HG02981 (cell line): ENCODE measurements around the gene COLEC11.
"Not testable (repeated sequence)": the region's sequence is repeated elsewhere in the genome, so short reads cannot be mapped to it uniquely, and the experiment has no call there.

Experiments
- ATAC-seq: cut with Tn5 transposase; IDR thresholded peaks from one replicate; pipeline ENCODE4 v1.9.1; 2021; ENCODE audit warnings: mild to moderate bottlenecking, moderate library complexity; ENCODE audit not compliant: unreplicated experiment

Gene COLEC11

DNA sequence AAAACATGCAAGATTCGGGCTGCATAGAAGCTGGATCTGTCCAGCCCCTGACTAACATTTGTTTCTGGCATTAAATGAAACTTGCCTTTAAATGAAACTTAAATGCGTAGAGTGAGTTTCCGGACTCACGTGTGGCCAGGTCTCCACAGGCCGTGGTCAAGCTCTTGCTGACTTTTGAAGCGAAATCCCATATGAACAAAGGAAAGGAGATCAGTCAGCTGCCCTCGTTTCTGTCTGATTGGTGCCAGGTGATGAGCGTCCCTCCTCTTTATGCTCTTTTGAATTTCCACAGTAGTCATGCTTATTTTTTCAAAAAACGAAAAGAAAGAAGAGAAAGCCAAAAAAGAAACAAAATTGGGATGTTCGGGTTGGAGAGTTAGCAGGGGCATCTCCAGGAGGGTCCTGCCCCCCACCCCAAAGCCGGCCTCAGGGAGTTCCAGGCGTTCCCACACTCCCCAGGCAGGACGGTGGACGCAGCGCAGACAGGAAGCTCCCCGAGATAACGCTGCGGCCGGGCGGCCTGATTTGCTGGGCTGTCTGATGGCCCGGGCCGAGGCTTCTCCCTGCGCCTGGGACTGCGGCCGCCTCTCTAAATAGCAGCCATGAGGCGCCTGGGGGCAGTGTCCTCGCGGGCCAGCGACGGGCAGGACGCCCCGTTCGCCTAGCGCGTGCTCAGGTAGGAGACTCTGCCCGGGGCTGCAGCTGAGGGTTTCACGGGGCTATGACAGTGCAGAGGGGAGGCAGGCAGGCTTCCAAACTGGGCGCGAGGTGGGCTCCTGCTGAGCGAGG is at the start of gene COLEC11:
Gene COLEC11, plus strand, starts transcription at position 620 of the 789 bp plus-strand sequence. CDS start 9,229 bp downstream, outside the sequence.
- no peak for ATAC-seq

DNA sequence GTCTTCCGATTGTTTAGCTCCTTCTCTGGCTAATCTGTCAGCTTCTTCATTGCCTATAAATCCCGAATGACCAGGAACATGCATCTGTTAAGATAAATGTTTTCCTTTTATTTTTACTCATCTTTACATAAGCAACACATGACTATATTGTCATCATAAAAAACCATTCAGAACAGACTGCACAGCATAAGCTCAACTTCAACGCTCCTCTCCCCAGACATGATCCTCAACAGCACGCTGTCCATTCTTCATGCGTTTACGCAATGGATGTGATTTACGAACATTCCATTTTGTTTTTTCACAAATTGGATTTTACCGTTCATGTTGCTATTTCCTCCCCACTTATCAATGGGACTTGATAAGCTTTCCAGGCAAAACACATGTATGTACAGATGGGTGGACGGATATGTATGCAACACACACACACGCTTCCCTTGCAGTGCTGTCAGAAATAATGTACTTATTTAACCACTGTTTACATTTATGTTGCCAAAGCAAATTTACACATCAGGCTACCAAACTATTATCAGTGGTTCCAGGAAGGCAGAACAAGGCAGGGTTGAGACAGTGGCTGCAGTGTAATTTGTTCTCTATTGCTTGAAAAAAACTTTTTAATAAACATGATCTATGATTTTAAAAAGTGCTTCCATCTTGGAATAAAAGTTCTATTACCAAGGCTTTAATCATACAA is 49.0 kb upstream of the COLEC11 start:
- ATAC-seq = no peak

DNA sequence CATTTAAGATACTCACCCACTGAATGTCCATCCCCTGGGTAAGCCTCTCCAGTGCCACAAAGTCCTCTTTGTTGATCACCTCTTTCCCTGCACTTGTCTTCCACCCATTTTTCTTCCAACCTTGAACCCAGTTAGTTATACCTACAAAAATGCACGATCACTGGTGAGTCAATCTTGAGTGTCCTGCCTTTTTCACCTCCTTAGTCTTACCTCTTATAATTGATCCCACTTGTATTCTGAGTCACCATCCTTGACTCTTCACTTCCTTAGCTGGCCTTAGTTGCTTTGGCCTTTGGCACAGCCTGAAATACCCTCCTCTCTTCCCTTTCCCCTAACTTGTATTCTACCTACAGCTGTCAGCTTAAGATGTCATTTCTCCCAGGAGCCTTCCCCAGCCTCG is 47.0 kb upstream of the COLEC11 start:
- no peak for ATAC-seq

DNA sequence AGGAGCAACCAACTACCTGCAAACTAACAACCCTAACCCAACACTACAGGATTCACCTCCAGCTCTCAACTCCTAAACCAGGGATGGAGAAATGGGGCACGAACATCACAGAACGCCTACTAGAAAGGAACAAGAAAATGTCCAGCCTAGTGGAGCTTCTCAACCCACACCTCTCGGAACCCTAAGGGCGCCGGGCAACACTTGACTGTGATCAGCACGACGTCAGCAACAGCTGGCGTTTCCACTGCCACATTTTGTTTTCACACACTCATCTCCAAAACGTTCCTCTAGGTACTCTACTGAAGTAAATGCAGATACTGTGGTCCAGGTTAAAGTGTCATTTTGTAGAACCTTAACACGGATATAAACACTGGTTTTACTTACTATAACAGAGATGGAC is 41.0 kb upstream of the COLEC11 start:
- ATAC-seq = no peak

DNA sequence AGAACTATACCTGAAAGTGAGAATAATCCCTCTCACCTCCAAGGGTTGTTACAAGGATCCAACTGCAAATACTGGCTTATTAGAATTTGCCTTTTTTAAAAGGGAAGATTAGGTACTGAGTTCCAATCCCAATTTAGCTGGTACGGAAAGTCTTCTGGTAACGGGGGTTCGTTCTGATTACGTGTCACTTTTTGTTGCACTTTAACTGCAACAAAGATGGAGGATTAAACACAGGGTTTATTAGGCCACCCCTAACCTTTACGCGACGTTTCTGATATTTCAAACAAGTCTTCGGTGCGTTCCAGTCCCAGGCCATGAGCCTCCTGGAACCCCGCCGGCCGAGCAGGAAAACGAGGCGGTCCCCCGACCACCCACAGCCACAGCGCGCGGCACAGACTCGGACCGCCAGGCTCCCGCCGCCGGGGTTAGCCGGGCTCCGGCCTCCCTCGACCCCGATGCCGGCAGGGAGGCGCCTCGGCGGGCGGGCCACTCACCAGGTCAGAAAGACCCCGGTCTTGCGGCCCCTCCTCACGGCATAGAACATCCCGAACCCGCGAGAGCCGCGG is 37.2 kb upstream of the COLEC11 start:
- ATAC-seq = peak; percentile 19

DNA sequence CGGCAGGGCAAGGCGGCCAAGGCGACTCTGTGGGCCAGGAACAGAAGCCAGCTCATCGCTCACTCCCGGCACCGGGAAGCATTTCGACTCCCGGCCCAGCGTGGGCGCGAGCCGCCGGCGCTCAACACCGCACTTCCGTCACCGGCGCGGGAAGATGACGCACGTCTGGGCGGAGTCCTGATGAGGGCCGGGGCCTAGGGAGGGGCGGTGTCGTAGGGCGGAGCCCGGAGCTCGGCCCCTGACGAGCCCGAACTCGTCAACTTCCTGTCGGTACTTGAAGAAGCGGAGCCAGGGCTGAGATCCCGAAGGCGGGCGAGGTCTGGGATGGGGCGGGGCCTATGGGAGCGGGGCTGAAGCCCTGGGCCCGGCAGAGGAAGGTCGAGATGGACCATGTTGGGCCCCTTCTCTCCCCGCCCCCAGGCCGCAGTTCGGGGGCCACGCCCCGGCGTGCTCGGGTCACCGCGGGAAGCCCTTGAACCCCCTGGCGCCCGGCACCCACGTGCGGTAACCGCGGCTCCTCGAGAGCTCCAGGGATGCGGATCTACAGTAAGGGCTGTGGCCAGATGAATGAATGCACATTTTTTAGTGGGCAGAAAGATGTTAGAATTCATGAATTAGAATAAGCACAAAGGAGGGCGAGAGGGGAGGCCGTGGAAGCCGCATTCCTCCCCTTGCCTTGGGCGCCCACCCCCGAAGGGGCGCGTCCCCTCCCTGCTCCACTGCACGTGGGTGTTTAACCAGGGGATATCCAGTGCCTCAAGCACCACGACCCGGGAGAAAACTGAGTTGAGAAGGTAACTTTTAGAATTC is 36.5 kb upstream of the COLEC11 start, which contains the start of gene RNASEH1:
Gene RNASEH1, minus strand, starts transcription at position 129 of the 810 bp plus-strand sequence. Its CDS starts 73 bp downstream, at position 56.
- peak; percentile 97 for ATAC-seq

DNA sequence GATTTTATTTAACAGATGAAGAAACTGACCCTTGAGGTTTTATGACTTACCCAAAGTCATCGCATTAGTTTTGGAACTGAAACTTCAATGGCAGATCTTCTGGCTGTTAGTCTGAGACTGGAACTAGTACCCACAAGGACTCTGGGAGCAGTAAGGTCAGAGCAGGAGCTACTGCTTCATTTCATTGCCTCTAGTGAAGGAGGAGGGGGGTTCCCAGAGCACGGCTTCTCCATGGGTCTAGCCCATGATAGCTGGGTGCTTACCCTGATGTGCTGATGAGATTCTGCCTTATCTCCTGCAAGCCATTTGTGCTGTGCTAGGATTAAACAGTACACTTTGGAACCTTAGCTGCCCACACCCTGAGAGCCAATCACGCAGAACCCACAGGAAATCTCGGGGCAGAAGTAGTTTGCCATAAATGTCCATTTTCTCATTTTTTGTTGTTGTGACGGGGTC is 31.4 kb upstream of the COLEC11 start:
- peak; percentile 66 for ATAC-seq

DNA sequence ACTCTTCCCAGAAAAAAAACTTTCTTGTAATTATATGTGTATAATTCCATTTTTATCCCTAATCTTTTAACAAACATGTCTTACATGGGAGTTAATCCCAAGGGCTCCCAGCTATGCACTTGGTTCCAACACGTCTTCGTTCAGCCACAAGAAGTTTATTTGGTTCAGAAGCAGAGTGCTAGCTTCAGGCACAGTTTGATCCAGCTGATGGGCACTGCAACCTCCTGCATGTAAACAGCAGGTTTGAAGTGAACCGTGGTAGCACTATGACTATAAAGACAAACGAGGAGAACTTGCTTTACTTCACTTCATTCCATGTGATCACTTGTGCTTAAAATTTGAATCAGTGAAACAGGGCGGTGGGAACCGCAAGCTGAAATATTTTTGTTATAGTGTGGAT is 29.8 kb upstream of the COLEC11 start:
- ATAC-seq = no peak

DNA sequence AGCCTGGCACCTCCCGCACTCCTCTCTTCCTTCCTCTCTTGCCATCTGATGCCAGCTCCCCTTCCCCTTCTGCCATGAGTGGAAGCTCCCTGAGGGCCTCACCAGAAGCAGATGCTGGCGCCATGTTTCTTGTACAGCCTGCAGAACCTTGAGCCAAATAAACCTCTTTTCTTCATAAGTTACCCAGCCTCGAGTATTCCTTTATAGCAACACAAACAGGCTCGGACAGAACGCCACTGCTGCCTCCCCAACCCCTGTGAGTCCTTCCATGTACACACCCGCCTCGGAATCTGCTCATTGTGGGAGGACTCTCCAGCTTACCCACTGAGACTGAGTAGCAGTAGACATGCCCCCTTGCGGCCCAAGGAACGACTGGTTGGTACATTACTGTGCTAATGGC is 28.1 kb upstream of the COLEC11 start:
- no peak for ATAC-seq

DNA sequence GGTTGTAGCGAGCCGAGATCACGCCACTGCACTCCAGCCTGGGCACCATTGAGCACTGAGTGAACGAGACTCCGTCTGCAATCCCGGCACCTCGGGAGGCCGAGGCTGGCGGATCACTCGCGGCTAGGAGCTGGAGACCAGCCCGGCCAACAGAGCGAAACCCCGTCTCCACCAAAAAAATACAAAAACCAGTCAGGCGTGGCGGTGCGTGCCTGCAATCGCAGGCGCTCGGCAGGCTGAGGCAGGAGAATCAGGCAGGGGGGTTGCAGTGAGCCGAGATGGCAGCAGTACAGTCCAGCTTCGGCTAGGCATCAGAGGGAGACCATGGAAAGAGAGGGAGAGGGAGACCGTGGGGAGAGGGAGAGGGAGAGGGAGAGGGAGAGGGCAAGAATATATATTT is 25.3 kb upstream of the COLEC11 start:
- ATAC-seq = not testable (repeated sequence)

DNA sequence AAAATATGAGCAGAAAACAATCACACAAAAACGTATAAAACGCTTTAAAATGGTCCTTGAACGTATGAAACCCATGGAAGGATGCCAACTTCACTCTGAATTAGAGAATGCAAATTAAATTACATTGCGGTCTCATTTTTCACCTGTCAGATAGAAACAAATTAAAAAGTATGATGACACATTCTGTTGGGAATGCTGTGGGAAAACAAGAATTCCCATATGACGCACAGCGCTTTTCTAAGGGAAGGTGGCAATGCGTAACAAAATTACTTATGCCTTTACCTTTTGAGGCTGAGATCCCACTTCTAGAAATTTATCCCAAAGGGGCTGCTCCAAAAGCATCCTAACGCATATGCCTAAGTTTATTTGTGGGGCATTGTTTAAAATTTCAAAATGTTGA is 23.6 kb upstream of the COLEC11 start:
- ATAC-seq = no peak

DNA sequence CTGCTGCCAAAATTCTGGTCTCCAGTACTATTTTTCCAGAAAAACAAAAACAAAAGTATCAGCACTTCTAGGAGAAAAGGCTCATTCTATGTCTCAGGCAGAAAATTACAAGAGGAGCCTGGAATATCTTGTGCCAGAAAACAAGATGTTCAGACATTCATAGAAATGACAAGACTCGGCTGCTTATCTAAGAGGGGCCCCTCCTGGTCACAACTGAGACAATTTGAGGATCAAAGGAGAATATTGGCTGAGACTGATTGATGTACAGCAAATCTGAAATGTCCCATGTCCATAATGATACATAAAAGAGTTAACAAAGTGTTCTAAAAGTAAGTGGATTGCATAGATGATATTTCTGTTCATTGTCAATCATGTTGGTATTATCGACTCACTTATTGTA is 22.3 kb upstream of the COLEC11 start:
- no peak for ATAC-seq

DNA sequence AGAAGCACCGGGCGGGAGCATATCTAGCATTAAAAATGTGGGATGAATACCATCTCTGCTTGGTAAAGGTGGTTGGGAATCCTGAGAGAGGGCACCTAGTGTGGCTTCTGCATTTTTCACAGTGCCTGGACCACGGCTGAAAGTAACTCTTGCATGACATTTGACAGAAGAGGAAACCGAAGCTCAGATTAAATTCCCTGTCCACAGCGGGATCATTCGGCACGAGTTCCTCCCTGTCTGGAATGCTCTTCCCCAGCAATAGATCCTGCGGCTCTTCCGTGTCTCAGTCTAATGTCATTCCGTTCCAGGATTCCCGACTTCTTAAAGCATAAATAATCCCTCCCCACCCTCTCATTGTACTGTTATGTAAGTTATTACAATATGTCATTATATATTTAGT is 20.8 kb upstream of the COLEC11 start:
- ATAC-seq = no peak

DNA sequence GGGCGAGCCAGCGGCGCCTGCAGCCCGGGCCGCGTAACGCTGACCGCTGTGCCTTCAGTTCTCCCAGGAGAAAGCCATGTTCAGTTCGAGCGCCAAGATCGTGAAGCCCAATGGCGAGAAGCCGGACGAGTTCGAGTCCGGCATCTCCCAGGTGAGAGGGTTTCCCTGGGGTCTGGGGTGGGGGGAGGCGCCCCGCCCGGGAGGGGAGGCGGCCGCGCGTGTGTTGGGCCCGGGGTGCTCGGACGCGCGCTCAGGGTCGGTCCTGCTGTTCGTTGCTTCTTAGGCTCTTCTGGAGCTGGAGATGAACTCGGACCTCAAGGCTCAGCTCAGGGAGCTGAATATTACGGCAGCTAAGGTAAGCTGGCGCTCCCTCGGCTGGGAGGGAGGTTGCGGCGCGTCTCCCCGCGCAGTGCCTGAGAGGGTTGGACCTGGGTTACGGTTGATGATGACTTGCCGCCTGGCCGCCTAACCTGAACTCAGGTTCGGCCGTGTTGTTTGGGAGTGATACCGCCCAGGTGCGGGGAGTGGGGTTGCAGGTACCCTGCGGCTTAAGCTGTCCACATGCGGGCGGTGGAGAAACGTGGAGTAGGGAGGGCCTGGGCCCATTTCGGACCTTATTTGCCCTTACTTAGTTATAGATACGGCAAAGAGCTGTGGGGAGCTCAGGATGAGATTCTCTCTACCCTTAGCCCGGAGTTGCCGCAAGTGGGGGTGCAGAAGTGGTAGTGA is 19.2 kb upstream of the COLEC11 start:
- ATAC-seq = peak; percentile 29

DNA sequence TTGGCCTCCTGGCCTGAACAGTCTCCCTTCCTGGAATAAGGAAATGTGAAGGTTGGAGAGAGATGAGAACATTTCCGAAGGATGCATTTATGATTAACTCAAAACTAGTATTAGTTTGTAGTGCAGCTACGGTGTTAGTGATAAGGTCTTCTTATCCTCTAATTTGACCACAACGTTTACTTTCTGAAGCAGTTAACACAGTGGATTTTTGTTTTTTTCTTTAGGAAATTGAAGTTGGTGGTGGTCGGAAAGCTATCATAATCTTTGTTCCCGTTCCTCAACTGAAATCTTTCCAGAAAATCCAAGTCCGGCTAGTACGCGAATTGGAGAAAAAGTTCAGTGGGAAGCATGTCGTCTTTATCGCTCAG is 18.7 kb upstream of the COLEC11 start:
- ATAC-seq = not testable (repeated sequence)

DNA sequence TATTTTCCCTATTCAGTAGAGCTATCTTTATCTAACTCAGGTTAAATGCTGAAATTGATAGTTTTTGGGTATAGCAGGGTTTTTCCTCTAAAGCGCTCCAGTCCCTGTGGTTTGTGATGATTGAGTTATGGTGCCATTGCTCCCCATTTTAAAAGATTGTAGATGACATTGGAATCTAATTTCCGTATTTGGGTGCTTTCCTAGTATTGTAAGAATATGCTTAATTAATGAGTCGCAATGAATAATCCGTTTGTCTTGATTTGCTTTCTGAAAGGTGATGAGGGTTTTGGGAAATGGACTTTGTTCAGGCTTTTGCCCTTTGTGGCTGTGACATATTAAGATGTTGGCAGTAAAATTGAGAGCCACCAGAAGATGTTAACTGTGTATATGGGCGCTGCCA is 15.9 kb upstream of the COLEC11 start:
- no peak for ATAC-seq

DNA sequence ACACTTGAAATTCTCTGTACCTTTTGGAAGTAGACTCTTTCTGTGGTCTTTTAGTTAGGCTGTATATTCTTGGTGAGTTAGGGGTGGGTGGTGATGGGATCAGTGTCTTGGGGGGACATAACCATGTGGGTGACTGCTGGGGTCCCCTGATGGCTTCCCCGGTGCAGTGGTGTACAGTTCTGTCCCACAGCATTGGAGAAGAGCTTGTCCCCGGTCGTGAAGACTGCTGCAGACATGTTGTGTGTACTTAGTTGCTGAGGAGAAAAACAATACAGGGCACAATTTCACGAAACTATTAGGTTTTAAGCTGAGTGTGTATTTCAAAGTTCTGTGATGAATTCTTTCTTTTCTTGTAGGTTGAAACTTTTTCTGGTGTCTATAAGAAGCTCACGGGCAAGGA is 14.5 kb upstream of the COLEC11 start:
- no peak for ATAC-seq

DNA sequence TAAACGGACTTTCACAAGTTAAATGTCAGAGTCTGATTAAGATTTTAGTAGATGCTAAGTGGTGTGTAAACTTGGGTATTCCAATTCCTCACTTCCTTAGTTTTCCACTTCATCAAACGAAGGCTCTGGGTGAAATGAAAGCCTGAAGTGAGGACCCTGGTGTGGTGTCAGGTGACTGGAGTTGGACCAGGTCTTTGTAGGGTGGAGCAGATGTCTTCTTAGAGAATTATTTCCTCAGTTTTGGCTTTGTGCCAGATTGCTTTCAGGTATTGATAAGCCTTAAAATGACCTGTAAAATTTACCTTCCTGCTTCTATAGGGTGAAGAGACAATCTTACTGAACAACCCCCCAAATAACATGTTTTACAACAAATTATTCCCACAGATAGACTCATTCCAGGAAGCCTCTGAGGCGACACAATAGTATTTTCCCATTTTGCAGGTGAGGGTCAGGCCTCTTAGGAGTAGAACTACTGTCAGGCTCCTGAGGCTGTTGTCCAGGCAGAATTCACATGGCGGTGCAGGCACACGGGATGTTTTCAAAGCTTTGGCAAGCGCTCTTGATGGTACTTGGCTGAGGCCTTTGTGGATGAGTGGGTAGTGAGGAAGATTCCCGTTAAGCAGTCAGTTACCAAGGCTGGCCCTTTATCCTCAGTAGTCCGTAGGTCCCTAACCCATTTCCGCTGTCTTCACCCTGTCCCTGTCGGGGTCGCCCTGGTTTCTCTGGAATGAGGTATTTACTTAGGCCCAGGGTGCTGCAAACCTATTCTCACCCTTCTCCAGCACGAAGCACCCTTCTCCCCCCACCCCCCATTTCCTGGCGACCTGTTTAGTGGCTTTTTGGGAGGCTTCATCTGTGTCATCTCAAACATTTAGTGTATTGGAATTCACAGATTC is 13.3 kb upstream of the COLEC11 start:
- no peak for ATAC-seq

DNA sequence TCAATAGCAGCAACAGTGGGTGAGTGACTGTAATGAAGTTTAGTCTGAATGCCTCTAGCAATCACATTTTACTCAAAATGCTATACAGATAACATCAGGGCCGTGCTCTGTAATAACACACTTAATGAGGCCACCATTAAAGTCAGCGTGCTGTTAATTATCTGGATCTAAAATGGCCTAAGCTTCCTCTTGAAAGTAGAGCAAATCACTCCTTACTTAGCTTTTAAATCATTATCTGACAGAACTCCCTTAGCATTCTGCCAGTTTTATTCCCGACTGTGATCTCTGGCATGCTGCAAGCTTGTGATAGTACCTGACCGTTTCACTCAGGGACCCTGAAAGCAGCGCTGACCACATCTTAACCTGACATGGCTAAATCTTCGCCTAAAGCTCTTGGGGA is 10.8 kb upstream of the COLEC11 start:
- no peak for ATAC-seq
